HG03575 (cell line): Measurements from ENCODE around the gene CGB3.

Source experiments
- ATAC-seq: cut with Tn5 transposase; IDR thresholded peaks from one replicate; pipeline ENCODE4 v1.9.1; 2021; ENCODE audit not compliant: unreplicated experiment, insufficient number of reproducible peaks, low FRiP score; ENCODE audit errors: extremely low read depth

The CGB3 gene

GRCh38 chr19:48992581-48993174, 31.5 kb downstream of the CGB3 start:
- ATAC-seq: no peak

GRCh38 chr19:48991873-48992580, 32.1 kb downstream of the CGB3 start:
- no peak for ATAC-seq

- no peak for ATAC-seq
Observed at GRCh38 chr19:48991011-48991609, 33.0 kb downstream of the CGB3 start.

GRCh38 chr19:48990400-48990799, 33.7 kb downstream of the CGB3 start:
- no peak for ATAC-seq

GRCh38 chr19:48989701-48990291, 34.3 kb downstream of the CGB3 start:
- no peak for ATAC-seq

DNA sequence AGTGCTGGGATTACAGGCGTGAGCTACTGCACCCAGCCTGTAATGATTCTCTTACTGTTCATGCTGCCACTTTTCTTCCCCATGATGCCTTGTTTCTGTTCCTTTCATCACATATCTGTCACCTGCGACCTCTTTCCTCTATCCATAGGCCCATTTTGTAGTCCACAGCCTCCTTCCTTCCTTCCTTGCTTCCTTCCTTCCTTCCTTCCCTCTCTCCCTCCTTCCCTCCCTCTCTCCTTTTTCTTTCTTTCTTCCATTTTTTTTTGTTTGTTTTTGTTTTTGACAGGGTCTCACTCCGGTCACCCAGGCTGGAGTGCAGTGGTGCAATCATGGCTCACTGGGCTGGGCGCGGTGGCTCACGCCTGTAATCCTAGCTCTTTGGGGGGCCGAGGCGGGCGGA, 35.3 kb downstream of the CGB3 start:
- ATAC-seq: no peak

GRCh38 chr19:48988286-48988685, 35.8 kb downstream of the CGB3 start:
- ATAC-seq: no peak

DNA sequence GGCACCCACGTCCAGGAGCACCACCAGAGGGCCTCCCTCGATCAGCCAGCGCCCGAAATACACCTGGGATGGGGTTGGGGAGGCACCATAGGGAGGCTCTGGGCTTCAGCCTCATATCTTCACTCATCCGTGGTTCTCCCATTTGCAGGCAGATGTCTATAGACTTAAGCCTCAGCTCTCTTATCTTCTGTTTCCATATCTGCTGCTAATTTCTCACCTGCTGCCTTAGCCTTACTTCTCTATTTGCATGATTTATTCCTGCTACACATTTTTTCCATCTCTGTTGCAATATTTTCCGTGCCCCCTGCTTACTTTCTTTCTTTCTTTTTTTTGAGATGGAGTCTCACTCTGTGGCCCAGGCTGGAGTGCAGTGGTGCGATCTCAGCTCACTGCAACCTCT, 36.8 kb downstream of the CGB3 start:
- no peak for ATAC-seq

- ATAC-seq: no peak
Observed at GRCh38 chr19:48986211-48986610, 37.9 kb downstream of the CGB3 start.

DNA sequence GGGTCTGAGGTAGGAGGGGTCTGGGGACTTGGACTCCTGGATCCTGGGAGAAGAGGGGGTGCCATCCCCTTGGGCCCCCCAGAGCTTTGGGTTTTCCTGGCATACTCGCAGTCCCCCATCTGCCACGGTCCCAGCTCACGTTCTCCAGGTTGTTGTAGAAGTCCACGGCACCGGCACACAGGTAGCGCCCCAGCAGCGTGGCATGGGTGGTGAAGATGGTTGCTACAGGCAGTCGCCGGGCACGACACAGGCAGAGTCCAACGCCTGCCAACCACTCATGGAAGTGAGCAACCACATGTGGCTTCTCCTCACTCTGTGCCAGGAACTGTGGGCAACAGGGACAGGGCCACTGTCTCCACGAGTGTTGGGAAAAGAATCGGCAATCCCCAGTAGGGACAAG, 38.4 kb downstream of the CGB3 start:
- ATAC-seq: no peak

GRCh38 chr19:48982280-48982679, 41.9 kb downstream of the CGB3 start:
- no peak for ATAC-seq

- ATAC-seq: no peak
Observed at GRCh38 chr19:48977061-48977460, 47.1 kb downstream of the CGB3 start.

- no peak for ATAC-seq
Observed at GRCh38 chr19:48975947-48976847, 47.9 kb downstream of the CGB3 start.
